H1 (cell line): ENCODE results near the gene MIPOL1. TPM values are rescaled to one million over a fixed set of nuclear protein-coding genes. Genes with fewer than 3 reads are reported as not detected.

Experiments used
- CEBPB ChIP-seq: IDR thresholded peaks from 2 replicates; pipeline ENCODE4 v1.6.1; 2012; ENCODE audit warnings: low read depth, low read length
- E2F6 ChIP-seq: IDR thresholded peaks from 2 replicates; pipeline ENCODE4 v1.6.1; 2012; ENCODE audit warnings: inconsistent platforms
- JUN ChIP-seq: IDR thresholded peaks from 2 replicates; pipeline ENCODE4 v1.6.1; 2011; ENCODE audit warnings: low read depth, mild to moderate bottlenecking, improper control_type of control experiment, low read length
- KDM5A ChIP-seq: fragments of 200-600 bp; IDR thresholded peaks from 2 replicates; pipeline ENCODE4 v1.7.1; 2012; ENCODE audit warnings: mild to moderate bottlenecking, low read length, inconsistent platforms, mixed read lengths
- TBP ChIP-seq: IDR thresholded peaks from 2 replicates; pipeline ENCODE4 v1.6.1; 2011; ENCODE audit warnings: low read depth, low read length, improper control_type of control experiment
- polyA plus RNA-seq, 7 experiments: library from polyadenylated mRNA; depleted of rRNA in 3 of 7; stranded (reverse) in 5 of 7; unstranded in 2 of 7; fragments of >200 nt in 5 of 7; fragments of 200-250 nt in 2 of 7; gene quantifications; 1 replicate in 5 of 7; 2 replicates in 1 of 7; 4 replicates in 1 of 7; pipeline versions ENCODE4 v1.2.1 to v1.2.3, GENCODE V29; 2011 to 2013; ENCODE audit warnings: missing spikeins in 2 of 7, mixed read lengths in 2 of 7
- total RNA-seq: library from RNA; stranded (reverse); fragmentation: NEBNext Ultra II Directional; extraction: Animal tissue kit (Norgen Biotek cat#: 25700); gene quantifications from 2 replicates; pipeline ENCODE4 v1.2.1, GENCODE V29; 2021

The MIPOL1 gene
- total and polyA plus RNA-seq, 2 of the 8 experiments (the other 6 are each of a cell fraction or from before 2014, with no cell fraction given) = 2.8 to 23.9 TPM

GRCh38 chr14:37369425-37369824, 171.7 kb downstream of the MIPOL1 start (continued):
- no peak for TF ChIP-seq TBP
- no peak for TF ChIP-seq E2F6
- no peak for TF ChIP-seq JUN
- no peak for TF ChIP-seq CEBPB
- TF ChIP-seq KDM5A = no peak
